NCI-H2227 treated with DMSO at 0.1 percent for 48 hours (cell line): Measurements from ENCODE around the gene TBX20.
"Not testable (repeated sequence)": the region's sequence is repeated elsewhere in the genome, so short reads cannot be mapped to it uniquely, and the experiment has no call there.

Source experiments
- DNase-seq: peaks from one replicate; lab custom pipeline; 2025; lab: John Stamatoyannopoulos, UW

TBX20 gene

DNA sequence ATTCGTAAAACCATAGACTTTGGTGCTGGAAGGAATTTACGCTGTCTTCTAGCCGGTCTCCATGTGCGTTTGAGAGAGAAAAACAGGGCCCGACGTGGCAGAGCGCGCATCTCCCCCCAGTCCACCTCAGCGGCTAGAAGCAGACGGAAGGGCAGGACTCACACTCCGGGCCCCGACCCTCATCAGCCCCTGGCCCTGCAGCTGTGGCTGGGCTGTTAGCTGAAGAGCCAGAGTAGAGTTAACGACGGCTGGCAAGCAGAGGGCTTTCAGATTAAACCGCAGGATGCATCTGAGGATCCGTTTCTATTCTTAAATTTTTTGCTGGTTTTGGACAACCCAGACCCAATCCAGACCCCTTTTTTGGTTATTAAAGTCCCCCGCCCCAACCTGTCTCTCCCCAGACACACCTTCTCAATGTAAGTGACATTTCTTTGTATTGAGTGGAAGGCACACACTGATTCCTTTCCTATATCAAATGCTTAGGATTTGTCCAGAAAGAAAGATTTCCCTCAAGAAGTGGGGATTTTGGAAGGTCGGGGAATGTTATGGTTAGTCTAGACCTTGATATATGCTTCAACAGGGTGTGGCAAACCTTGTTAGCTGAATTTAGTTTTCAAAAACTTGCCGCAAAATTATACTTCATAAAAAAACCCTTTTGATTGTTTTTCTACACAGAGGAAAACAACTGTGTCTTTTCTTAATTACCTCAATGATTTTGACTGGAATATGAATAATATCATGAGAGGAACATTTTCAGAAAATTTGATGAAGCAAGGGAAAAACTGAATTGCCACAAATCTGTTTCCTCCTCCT is 1.7 kb upstream of the TBX20 start:
- DNase-seq: no peak

DNA sequence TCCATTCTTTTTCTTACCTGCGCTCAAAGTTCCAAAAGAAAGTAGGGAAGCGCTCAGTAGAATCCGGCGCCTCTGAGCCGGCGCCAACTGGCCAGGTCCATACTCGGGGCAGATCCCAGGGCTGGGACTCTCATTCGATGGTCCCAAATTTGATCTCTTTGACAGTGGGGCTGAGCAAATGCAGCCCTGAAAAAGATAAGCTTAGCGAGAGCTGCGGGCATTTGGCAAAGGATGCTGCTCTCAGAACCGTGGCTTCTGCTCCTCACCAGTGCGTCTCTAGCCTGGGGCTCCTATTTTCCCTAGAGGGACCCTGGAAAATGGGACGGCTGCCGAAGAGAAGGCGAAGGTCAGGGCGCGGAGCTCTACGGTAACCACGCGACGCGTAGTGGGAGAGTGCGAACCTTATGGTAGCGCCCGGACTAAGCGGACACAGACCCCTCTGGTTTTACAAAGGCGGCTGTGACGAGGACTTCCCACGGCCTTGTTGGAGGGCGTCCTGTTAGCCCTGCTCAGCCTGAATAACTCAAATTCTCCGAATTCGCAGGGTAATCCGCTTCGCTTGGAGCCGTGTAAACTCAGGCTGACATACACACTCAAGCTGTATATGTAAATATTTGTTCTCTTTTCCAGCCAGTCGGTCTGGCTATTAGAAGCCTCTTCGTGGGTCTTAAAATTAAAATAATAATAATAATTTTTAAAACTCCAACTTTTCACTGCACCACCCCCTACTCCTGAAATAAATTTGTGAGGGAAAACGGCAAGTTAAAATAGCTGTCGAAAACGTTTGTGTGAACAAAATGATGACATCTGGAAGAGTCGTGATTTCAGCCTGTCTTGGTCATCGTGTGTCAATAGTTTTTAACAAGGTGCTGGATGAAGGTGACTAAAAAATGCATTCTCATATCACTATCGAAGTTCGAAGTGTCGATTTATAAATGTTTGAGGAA is 869 bp upstream of the TBX20 start:
- DNase-seq: no peak

DNA sequence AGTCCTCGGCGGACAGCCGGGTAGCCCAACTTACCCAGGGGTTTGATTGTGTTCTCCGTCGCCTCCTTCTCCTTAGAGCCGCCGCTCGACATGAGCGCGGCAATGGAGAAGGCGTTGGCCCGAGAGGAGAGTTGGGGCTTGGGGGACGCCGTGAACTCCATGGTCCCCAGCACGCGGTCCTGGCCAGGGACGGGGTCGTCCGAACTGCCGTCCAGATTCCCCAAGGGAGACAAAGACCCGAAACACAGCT is 515 bp downstream of the TBX20 start:
- DNase-seq: no peak

DNA sequence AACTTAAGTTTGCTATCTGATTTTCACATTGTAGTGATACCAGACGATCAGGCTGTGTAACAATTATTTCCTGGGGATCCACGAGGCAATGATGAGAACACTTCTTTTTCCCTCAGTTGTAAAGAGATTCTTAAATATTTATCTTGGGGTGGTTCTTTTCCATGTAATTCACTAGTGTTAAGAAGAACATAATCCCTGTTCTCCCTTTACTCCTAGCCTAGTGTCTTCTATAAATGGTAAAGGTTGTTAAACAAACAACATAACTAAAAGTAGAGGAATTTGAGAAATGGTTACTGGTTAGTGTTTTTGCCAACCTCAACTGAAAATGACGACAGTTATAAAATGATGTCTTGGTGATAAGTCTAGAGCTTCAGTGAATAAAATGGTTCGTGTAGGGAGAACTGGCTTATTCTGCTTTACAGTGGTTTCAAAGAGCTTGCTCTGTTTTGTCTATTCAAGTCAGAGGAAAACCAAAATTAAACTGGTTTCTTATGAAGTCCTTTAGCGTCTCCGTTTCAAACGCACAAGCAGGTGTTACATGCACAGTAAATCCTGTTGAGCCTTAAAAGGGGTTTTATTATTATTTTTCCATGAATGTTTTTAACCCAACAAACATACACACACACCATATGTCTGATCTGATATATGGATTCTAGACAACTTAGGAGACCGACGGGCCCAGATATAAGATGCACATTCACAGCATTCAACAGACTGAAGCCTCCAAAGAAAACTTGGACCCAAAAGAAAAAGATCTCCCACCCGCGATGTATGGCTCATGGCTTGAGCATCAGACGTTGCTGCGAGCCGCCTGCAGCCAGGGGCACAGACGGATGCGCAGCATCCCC is 1.1 kb downstream of the TBX20 start:
- no peak for DNase-seq

DNA sequence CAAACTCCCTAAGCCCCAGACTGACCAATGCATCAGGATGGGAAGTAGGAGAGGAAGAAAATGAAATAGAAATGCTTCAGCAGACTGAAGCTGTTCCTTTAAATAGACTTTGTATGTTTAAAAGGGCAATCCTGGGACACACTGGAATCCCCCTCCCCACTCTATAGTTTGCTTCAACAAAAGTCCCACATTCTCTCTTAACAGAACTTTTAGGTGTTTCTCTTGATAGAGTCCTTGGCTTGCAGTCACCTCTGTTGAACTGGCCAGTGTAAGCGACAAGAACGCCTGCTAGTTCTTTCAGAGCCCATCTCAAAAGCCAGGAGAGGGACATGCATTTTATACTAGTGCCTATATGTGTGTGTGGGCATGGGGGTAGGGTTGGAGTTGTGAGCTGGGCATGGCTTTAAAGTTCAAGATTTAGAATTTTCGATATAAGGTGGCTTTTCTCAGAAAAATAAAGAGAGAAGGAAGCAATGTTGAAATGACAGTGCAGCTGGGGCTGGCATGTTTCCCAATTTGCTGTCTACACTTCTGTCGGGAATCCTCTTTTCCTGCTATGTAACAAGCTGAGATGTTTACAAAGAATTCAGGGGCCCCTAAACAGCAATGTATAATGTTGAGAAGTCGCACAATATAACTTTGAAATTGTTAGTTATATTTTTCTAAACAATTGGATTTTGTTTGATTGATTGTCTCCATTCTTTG is 2.1 kb downstream of the TBX20 start:
- DNase-seq: no peak

DNA sequence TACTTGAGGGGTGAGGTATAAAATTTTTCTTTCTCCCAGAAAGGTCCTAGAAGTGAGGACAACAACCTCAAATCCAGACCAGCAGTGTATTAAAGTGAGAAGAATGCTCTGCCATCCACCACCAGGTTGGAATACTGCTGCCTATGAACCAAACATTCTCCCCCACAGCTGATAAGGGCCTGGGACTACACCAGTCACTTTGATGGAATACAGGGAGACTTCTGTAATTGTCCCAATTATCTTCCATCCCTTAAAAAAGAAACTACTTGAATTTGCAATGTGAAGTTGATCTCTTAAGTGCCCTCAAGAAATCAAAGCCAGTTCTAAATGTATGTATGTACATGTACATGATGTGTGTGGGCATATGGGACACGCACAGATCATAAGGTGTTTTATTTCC is 3.0 kb downstream of the TBX20 start:
- DNase-seq: no peak

DNA sequence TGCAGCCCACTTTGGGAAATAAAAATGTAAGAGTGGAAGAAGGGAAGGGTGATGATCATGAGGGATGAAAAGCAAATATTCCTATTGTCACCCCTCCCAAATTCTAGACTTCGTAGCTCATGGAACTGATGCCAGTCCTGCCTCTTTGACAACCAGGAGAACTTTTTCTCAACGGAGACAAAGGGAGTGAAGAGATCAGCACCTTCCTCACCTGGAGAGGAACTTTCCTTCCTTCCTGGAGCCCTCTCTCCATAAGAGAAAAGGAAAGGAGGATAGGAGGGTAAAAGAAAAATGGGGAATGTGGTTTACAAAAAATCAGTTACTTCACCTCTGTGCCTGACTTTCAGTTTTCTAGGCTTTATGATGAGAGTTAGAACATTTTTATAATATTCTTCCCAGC is 3.4 kb downstream of the TBX20 start:
- DNase-seq: no peak

DNA sequence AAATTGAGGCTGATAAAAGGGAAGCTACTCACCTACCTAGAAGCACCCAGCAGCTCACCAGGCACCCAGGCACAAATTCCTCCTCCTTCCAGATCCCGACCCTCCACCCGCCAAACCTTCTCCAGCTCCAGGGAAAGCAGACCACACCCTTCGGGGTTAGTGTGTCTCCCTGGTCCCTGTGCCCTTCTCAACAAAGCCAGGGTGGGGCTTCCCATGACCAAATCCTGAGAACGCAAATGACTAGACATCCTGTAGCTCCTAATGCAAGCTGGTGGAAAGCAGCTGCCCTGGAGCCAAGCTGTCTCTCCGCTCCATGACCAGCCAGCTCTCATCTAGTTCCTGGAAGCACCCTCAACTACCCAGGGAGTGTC is 4.4 kb downstream of the TBX20 start:
- no peak for DNase-seq

DNA sequence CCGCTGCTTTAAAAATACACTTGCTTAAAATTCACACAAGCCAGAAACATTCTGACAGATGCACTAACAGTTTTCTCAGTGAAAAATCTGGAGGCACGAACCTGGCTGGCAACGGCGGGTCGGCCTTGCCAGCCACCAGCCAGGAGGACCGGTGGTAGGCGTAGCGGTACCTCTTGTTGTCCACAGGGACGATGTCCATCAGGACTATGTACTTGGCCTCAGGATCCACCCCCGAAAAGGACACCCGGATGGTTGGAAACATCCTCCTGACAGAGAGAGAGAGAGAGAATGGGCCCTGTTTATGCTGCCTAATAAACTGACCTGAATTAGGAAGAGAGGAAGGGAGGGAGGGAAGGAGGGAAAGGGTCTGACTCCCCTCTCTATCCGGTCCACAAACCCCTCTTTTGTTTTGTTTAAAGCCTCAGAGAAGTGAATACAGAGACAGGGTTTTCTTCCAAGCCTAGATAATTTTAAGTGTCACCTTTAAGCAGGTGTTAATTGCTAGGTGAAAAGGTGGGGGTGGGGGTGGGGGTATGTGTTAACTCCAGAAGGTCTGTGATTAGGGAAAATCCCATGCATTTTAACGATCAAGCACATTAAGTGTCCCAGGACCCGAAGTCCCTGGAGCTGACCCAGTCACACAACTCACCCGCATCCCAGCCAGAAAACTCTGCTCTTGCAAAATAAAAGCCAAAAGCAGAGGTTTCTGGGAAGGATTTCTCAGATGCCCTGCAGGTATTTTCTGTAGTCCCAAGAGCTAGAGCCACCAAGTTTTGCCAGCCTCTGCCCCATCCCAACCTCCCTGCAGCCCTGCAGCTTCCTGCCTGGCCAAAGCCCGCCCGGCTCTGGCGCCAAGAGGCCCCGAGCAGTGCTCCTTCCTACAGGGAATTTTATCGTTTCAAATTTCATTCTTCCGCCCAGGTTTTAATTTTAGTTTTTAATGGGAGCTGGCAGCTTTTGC is 5.0 kb downstream of the TBX20 start:
- no peak for DNase-seq

DNA sequence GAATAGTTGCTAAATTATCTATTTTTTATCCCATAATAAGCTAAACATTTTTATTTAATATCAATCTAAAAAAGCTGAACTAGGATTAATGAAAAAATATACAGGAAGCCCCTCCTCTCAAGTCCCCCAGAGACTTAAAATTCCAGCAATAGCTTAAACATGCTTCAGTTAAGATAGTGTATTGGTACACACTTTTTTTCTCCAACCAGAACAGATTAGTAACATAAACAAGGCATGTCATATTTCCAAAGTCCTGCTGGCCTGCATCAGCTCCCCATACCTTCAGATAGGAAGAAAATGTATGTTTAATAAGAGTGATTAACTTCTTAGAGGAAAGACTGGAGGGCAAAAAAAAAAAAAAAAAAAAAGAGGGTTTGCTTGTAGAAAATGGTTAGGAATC is 7.1 kb downstream of the TBX20 start:
- DNase-seq: no peak

DNA sequence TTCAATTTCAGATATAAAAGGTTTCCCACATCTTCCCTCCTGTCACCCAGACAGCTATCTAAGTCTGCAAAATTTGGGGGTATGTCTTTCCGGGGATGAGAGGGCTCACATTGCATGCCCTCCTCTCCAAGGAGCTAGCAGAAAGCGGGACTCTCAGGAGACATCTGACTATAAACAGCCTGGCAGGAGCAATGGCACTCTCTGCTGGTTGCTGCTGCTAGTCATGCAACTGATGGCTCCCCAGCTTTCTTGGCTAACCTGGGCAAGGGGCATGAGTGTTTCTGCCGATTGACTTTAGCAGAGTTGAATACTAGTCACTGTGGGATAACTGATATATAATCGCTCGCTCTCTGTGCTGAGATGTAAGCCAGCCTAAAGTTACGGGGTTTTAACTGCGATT is 12.0 kb downstream of the TBX20 start:
- no peak for DNase-seq

DNA sequence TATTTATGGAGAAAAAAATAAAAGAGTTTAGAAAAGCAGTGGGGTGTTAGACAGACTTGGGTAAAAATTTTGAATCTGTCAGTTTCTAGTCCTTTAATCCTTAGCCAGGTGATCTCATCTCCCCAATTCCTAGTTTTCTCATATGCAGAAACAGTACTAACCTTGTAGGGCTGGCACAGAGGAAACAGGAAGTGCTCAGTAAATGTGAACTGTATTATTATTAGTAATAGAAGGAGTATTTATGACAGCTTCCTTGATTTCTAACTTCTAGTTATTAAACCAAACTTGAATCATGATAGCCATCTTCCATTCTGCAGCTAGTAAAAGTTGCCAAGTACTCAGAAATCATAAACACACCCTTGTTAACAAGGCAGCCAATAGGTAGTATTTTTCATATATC is 12.5 kb downstream of the TBX20 start:
- no peak for DNase-seq

DNA sequence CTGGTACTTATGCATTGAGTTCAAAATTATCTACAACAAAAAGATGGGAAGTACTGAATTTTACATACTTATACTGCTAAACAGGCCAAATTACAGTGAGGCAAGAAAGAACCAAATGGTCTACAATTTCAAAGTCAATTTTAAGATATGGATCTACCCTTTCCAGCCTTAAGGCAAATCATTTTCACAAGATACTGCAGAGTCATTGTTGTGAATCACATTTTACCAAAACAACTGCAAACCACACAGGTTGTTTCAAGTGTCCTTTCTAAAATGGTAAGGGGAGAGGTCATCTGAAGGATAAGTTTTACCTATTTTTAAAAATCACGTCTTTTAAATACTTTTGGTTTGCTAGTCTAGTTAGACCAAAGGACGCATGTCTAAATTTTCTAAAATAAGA is 12.9 kb downstream of the TBX20 start:
- DNase-seq: not testable (repeated sequence)

DNA sequence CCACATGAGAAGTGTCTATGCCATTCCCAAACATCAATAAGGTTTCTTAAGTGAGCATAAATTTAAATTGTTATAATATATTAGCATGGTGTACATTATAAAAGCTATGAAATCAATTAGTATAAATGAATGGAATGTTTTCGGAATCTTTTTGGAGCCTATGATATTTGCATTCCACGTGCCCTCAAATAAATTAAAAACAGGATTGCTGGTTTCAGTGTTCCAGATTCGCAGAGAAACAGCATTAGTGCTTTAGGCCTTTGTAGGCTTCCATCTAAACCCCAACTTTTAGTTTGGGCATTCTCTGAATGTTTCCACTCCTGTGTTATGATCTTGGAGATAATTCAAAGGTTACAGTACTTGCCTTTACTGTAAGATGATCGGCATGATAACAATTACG is 15.4 kb downstream of the TBX20 start:
- DNase-seq: not testable (repeated sequence)

DNA sequence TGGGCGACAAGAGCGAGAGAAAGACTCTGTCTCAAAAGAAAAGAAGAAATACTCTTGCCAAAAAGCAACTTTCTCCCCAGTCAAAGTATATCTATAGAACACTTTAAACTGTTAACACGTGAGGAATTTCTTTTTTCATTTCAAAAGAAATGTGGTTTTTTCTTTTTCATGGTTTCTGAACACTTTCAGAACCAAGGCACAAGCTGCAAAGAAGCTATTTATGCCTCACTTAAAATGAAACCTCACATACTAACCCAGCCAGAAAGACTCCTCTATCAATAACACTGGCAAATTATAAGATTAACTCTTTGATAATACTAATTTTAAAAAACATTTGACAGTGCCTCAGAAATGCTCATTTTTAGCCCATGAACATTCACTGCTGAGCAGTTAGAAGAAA is 20.9 kb downstream of the TBX20 start:
- DNase-seq: no peak

DNA sequence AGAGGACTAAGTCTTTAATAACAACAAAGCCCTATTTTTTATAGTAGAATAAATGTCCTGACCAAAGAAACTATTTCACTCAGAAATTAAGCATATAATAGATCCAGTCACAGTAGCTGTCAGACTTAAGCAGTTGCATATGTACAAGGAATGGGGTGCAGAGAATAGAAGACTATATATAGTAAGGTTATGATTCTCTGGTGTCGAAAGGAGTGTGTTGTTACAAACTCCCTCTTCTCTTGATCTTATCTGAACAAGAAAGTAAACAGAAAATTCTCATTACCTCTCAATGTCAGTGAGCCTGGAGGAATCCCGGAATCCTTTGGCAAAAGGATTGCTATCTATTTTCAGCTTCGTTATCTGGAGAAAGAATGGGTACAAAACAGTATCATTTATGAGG is 22.7 kb downstream of the TBX20 start:
- not testable (repeated sequence) for DNase-seq

DNA sequence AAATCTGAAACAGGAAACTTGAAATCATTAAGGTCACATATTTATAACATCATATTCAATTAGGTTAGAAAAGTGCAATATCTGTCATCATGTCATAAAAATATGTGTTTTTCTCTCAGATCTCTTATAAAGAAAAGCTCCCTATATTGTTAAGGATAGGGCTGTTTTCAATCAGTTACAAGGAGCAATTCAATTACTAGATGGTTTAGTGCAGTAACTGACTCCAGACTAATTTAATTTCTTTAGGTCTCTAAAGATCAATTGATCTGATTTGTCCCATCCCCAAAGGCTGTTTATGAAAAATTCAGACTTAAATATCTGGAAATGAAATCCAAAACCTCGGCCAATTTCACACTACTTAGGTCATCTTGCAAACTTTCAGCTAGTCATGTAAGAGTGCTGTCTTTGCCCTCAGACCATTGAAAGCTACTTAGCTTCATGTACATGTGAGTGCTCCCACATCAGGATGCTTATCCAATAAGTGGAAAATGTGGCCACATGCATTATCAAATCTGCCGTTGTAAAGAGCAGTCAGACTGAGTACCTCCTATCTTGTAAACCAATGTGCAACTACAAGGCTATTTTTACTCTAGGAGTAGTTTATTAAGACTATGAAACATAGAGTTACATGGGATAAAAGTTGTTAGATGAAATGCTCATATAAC is 24.7 kb downstream of the TBX20 start:
- not testable (repeated sequence) for DNase-seq

DNA sequence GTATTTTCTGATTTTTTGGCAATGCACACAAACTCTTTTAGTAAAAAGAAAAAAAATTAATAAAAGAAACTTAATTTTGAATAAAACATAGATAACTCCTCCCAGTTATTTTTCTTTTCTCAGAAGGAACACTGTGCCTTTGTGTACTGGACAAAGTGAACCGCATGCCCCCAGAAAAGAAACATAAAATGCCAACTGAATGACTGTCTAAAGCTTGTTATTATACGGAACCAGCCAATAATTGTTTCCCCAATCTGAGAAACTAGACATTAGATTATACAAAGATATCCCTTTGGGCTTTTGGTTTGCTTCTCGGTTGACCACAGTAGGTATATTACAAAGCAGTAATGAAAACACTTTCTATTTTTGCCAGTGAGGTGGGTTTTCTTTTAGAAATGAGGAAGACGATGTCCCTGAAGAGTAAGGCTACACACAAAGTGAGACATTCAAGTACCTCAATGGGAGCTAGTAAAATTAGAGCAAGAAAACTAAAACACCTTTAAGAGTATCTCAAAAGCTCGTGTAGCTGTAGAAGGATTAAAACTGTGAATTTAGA is 25.3 kb downstream of the TBX20 start:
- DNase-seq: not testable (repeated sequence)

DNA sequence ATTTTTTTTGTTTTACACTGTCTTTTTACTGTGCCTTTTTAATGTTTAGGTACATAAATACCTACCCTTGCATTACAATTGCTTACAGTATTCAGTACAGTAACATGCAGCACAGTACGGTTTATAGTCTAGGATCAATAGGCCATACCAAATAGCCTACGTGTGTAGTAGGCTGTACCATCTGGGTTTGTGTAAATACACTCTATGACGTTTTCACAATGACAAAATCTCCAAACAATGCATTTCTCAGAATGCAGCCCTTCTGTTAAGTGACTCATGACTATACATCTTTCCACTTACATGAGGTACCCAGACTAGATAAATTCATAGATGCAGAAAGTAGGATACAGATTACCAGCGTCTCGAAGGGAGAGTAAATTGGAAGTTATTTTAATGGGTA is 26.5 kb downstream of the TBX20 start:
- DNase-seq: not testable (repeated sequence)

DNA sequence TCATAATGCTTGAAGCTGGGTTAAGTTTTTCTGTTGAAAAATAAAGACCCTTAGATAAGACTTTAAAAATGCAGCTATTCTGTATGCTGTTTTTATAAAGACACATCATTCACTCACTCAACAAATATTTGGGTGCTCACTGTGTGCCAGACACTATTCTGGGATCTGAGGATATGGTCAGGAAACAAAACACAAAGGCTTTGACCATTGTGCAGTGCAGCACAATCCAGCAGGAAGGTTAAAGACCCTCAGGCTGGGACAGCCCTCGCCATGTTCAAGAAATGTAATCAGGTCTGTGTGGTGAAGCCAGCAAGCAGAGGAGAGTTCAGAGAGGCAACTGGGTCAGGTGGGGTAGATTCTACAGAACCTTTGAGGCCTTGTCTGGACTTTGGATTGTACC is 31.5 kb downstream of the TBX20 start:
- DNase-seq: not testable (repeated sequence)
